ENCODE data around the gene NDUFA13.

DNA sequence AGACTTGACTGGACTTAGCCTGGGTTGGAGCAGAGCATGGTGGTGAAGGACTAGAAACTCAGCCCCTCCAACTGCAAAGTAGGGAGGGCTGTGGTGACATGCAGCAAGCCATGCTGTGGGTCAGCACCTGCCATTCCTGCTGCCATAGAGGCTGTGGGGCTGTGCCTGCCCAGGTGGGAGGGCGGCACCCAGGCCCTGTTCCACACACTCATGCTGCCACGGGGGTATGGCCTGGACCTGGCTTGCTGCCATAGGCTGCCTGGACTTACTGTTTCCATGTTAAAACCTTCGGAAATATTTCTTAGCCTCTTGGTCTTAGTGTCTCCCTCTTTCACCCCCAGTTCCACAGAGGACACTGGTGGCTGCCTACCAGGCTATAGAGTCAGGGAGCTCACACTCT lies 51.4 kb downstream of the NDUFA13 start:
- TF ChIP-seq CTCF (IDR thresholded peaks at IDR 0.05; ENCODE audit: insufficient read depth, low read length, poor library complexity, severe bottlenecking) (no peak), EZH2phosphoT487 (conservative IDR thresholded peaks at IDR 0.05; ENCODE audit: low read length) (no peak)
